GM19351 (cell line): Measurements from ENCODE around the gene FRS2.
"Not testable (repeated sequence)": the region's sequence is repeated elsewhere in the genome, so short reads cannot be mapped to it uniquely, and the experiment has no call there.

ENCODE experiments used
- ATAC-seq: cut with Tn5 transposase; IDR thresholded peaks from one replicate; pipeline ENCODE4 v1.9.1; 2021; ENCODE audit warnings: mild to moderate bottlenecking, moderate library complexity; ENCODE audit not compliant: unreplicated experiment

The FRS2 gene

GRCh38 chr12:69470189-69471075 lies at the start of gene FRS2:
FRS2 (plus strand) TSS chr12:69470388; CDS start chr12:69569031, 98,643 bp downstream.
- peak; percentile 96 for ATAC-seq

GRCh38 chr12:69421548-69421947 lies 48.6 kb upstream of the FRS2 start:
- no peak for ATAC-seq

DNA sequence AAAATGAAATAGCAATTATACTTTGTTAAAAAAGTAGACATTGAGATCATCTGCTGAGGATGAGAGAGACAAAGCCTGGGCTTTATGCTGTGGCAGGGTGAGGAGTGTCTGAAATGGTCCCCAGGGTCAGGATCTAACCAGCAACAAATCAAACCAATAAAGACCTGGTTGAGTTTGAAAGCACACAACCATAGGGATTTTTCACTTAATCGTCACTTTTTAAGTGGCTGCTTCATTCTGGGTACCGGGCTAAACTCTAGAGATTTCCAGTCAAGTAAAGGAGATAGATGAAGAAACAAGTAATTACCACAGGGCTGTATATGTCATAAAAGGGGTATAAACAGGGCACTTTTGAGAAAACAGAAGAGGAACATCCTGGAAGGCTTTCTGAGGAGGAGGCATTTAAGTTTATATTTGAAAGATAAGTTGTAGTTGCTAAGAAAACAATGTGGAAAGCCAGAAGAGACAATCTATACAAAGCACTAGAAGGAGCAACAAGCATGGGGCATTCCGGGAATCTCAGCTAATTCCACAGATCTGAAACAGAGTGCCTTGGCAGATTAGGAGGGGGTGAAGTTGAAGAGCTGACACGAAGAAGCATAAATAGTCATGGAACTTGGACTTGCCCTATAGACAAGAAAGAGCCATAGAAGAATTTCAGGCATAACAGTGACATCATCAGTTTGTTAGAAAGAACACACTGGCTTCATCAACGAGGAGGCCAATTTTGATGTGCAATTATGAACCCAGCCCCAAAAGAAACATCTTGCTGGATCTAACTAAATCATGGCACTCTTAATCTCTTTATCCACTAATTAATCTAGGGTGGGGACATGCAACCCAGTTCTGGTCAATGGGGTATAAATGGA lies 46.9 kb upstream of the FRS2 start:
- ATAC-seq: no peak

DNA sequence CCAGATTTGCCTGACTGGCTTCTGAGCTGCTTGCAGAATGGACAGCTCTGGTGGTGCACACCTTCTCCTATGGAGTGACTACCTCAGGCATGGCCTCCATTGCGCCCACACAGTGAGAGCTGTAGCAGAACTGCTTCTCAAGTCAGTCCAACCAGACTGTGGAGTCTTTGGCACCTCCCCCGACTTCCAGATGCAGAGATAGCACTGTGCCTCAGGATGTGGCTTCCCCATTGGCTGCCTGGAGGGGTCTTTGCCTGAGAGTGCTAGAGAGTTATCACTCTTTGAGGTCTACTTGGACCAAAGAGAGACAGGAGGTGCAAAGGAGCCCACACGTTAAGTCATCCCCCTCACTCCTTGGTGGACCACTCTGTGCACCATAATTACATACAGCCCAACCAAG lies 44.8 kb upstream of the FRS2 start:
- ATAC-seq: no peak

- ATAC-seq: no peak
Observed at GRCh38 chr12:69428351-69429073, 41.7 kb upstream of the FRS2 start.

DNA sequence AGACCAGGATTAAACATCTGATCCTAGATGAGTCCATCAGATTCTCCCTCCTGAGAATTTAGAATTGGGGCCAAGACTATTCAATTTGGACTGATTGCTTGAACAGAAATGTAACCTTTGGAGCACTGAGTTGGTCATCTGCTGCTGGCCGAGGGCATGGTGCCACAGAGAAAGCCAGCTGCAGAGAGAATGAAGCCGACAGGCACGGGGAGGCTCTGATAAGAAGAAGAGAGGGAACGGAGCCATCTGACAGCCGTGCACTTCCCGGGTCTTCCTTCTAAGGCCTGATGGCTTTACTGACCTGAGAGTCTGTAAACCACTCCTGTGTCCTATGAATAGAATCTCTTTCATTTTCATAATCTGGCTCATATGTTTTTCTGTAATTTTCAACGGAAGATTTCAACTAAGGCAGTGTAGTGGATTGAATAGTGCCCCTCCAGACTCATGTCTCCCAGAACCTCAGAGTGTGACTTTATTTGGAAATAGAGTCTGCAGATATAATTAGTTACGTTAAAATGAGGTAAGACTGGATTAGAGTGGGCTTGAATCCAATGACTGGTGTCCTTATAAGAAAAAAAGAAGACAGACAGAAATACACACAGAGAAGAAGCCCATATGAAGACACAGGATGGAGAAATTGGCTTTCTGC lies 39.1 kb upstream of the FRS2 start:
- ATAC-seq: no peak

DNA sequence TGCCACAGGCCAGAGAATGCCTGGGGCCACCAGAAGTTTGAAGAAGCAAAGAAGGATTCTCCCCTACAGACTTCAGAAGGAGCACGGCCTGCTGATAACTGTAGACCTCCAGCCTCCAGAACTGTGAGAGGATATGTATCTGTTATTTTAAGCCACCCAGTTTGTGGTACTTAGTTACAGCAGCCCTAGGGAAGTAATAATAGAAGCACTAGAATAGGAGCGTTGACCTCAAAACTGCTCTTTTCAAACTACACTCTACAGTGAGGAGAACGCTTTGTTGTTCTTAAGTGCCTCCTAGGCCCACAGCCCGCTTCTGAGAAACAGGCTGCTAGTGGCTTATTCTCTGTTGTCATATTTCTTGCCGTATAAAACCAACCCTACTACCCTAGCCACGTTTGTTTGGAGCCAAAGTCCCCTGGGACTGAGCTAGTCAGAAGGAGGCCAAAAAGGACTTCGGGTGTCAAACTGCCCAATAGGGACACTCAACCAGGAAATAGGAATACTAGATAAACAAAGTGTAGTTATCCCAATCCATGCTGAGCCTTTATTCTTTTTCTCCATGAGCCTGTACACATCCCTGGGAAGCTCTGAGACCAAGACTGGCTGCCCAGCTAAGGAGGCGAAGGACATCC lies 38.5 kb upstream of the FRS2 start:
- no peak for ATAC-seq

- ATAC-seq: no peak
Observed at GRCh38 chr12:69433653-69434052, 36.5 kb upstream of the FRS2 start.

DNA sequence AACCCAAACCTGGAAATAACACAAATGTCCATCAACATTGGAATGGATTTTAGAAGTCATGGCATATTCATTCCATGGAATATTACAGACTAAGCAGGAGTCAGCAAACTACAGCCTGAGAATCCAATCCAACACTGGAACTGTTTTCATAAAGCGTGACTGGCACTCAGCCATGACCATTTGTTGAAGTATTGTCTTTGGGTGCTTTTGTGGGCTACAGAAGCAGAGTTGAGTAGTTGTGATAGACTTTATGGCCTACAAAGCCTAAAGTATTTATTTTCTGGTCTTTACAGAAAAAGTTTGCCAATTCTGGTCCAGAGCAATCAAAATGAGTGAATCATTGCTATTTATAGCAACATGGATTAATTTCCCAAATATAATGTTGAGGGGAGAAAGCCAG lies 34.5 kb upstream of the FRS2 start:
- ATAC-seq: no peak

DNA sequence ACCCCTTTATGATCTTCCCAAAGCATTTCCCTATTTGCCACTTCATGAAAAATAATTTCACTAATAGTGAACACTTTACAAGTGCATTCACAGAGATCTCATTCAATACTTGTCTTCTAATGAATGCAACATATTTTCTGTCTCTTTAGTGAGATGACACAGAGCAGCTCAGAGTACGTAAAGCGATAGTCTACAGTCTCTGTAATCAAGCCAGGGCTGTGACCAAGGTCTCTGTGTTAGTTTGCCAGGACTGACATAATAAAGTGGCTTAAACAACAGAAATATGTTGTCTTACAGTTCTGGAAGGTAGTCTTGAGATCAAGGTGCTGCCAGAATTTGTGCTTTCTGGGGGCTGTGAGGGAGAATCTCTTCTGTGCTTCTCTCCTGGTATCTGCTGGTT lies 33.1 kb upstream of the FRS2 start:
- ATAC-seq: no peak

GRCh38 chr12:69438539-69438938 lies 31.6 kb upstream of the FRS2 start:
- no peak for ATAC-seq

DNA sequence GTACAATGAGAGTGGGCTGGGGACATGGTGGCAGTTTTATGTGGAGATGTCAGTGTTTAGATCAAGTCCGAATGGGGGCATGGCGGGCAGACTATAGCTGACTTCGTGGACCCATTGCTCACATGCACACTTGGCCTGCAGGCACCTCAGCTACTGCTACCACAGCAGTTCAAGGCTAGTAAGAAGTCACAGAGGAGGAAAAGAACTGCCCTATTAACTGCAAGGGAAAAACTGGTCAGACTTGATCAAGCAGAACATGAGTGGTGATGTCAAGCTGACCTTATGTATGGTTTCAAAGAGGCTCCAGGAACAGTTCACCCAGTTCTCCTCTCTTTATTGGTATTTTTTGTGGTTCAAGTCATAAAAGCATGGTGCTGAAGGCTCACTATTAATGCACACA lies 30.2 kb upstream of the FRS2 start:
- no peak for ATAC-seq

GRCh38 chr12:69440886-69441285 lies 29.3 kb upstream of the FRS2 start:
- no peak for ATAC-seq

GRCh38 chr12:69442894-69443293 lies 27.3 kb upstream of the FRS2 start:
- no peak for ATAC-seq

GRCh38 chr12:69443916-69444315 lies 26.3 kb upstream of the FRS2 start:
- ATAC-seq: no peak

DNA sequence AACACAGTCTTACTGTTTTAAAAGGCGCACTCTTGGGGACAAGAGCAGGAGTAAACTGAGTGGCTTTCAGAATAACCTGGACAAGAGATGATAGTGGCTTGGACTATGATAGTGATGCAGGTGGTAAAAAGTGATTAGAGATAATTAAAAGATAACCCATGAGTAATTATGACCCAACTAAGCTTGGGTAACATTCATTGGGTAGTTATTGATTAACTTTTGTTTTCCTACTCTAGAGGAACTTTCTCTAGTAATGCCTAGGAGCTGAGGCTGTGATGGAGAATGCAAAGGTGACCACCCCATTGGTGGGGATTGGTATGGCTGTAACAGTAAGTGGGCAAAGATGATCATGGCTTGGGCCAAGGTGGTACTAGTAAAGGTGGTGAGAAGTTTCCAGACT lies 22.3 kb upstream of the FRS2 start:
- ATAC-seq: no peak

DNA sequence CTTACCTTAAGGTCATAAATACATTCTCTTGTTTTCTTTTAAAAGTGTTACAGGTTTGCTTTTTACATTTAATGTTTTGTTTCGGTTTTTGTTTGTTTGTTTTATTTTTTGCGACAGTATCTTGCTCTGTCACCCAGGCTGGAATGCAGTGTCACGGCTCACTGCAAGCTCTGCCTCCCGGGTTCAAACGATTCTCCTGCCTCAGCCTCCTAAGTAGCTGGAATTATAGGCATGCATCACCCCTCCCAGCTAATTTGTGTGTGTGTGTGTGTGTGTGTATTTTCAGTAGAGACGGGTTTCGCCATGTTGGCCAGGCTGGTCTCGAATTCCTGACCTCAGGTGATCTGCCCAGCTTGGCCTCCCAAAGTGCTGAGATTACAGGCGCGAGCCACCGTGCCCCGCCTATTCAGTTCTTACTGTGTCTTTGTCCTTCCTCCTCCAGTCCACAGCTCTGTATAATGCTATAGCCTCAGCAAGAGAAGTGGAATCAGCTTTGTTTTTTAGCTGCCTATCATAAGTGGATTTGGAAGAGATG lies 17.5 kb upstream of the FRS2 start:
- ATAC-seq: not testable (repeated sequence)

GRCh38 chr12:69456239-69456638 lies 13.9 kb upstream of the FRS2 start:
- ATAC-seq: no peak

DNA sequence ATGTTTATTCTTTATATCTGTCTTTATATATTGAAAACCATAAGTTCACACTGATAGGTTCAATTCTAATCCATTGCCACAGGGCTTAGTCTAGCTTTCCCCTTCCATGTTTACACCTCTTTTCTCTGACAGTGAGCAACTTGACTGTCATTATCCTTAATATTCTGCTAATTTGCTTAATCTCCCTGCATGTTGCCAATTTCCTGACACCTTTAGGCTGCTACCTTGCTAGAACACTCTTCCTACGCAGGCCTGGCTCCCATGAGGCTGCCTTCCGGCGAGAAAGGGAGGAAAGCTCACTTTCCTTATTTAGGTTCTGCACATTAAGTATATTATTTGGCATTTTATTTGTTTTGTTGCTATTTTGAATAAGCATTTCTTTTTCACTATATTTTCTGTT lies 12.8 kb upstream of the FRS2 start:
- no peak for ATAC-seq

- ATAC-seq: no peak
Observed at GRCh38 chr12:69459477-69459876, 10.7 kb upstream of the FRS2 start.
